AG09319 (cell line): ENCODE results near the gene DMRT3.

Source experiments
- DNase-seq: peaks from one replicate; pipeline ENCODE4 v3.0.0-alpha.2; 2010; ENCODE audit warnings: low read depth; ENCODE audit errors: extremely low read depth
- CTCF ChIP-seq: IDR thresholded peaks from 2 replicates; pipeline ENCODE4 v1.5.1; 2011; ENCODE audit warnings: low read depth, mild to moderate bottlenecking, inconsistent platforms, low read length, moderate library complexity

The DMRT3 gene

DNA sequence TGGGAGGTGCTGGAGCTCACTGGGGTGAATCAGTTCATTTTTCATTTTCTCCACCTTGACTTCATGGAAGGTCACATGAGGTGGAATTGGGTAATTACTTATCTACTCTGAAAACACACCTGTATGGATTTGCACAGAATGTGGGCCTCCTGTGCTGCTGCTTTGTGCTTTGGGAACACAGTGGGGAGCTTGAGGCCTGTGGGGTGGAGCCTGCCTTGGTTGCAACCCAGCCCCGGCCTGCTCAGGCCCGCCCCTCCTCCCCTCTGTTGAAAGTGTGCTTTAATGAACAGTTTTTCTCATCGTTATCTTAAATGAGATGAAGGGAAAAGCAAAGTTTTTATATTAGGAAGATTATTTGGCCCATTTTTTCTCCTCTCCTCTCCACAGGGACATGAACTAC is 28.5 kb upstream of the DMRT3 start:
- no peak for DNase-seq

DNA sequence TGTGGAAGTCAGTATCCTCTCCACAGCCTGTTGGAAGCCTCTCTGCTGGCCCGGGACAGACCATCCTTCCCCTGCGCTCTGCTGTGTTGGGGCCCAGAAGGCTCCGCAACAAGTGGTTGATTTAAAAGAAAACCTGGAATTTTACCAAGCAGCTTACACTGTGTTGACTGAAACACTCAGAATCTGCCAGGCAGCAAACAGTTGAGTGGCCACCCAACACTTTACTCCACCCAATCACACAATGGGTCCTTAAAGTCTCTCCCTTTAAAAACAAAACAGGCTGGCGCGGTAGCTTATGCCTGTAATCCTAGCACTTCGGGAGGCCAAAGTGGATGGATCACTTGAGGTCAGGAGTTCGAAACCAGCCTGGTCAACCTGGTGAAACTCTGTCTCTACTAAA is 28.0 kb upstream of the DMRT3 start:
- no peak for DNase-seq
- TF ChIP-seq CTCF = no peak

More for the DNA sequence above, 28.5 kb upstream of the DMRT3 start:
- TF ChIP-seq CTCF = no peak

DNA sequence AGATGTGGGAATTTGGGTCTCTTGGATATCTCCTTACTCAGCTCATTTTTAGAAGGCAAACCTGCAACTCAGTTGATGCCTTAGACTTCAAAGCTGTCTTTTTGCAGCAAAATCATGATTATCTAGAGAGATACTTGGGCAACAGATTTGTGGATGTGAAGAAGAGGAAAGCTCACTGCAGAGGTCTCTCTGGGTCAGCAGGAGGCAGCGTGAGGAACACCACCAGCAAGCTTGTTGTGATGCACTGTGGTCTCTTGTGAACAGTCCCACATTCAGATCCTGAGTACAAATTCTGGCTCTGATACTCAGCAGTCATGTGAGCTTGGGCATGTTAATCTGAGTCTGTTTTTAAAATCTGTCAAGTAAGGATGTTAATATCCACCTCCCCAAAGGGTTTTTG is 26.3 kb upstream of the DMRT3 start:
- no peak for DNase-seq
- TF ChIP-seq CTCF = no peak

- no peak for DNase-seq
- no peak for TF ChIP-seq CTCF
Observed at GRCh38 chr9:952546-952945, 23.9 kb upstream of the DMRT3 start.

- TF ChIP-seq CTCF = no peak
- DNase-seq = no peak
Observed at GRCh38 chr9:959105-959504, 17.4 kb upstream of the DMRT3 start.

DNA sequence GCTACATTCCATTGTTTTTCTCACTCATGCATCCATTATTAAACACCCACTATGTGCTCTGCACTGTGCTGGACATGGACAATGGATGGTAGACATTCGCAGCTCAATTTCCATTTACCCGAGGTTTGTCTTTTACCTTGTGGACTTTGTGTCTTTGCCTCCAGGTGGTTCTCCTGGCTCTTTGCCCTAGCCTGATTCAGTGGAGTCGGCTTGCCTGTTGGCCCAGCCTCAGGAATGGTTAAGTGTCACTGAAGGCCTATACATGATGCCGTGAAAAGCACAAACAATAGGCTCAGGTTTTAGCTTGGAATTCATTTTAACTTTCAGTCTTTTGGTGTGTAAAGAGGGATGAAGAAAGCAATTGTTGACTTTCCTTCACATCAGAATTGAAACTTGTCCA is 16.5 kb upstream of the DMRT3 start:
- no peak for DNase-seq
- TF ChIP-seq CTCF = no peak

- DNase-seq = no peak
- no peak for TF ChIP-seq CTCF
Observed at GRCh38 chr9:962023-962422, 14.4 kb upstream of the DMRT3 start.

DNA sequence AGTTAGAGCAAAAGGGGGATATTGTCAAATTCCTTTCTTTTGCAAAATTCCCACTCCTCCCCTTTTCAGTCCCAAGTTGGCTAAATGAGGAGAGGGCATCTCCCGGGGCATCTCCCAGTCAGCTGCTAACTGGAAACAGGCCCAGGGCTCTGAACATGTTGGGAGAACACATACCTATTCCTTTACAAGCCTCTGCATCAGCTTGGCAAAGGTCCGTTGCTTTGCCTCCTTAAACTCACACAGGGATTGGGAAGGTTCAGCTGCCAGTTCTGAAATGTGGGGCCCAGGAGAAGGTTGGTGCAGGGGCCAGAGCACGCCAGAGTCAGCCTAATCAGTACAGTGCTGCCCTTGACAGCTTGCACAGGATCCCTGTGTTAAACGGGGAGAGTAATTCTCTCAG is 11.0 kb upstream of the DMRT3 start:
- TF ChIP-seq CTCF = no peak
- no peak for DNase-seq
